Measurements from ENCODE around the gene HDAC11. TPM values are rescaled to one million over a fixed set of nuclear protein-coding genes. Genes with fewer than 3 reads are reported as not detected.

Gene HDAC11
- total RNA-seq, 1 donor from 2014 or later, result 18.2 TPM

- H3K4me1 ChIP-seq, result peaks cover 10% of the 10 kb centered on the region
- H3K36me3 ChIP-seq, result peaks cover 13% of the 10 kb centered on the region
- no peak overlapping the region for H3K27ac ChIP-seq
- peak; percentile 42 for TF ChIP-seq CTCF (IDR thresholded peaks at IDR 0.05)
- DNase-seq (peak; percentile 48), ATAC-seq (peak in 1 of 2 donors; percentile 19)
- H3K9me3 ChIP-seq, result no peaks in the 10 kb centered on the region
- intact Hi-C loops (cut with DNase I), result loop anchor here (5.0 kb wide), 1 partner anchor 153 kb away; no protein-coding TSS in a partner anchor
- H3K4me3 ChIP-seq, result no peak overlapping the region
- no peaks in the 10 kb centered on the region for H3K27me3 ChIP-seq (ENCODE audit: low read depth)
Observed at GRCh38 chr3:13494463-13495350, 14.6 kb downstream of the HDAC11 start.

- Histone ChIP-seq H3K4me1 (peaks cover 10% of the 10 kb centered on the region), H3K27ac (no peak overlapping the region), H3K4me3 (no peak overlapping the region), H3K36me3 (peaks cover 13% of the 10 kb centered on the region), H3K27me3 (ENCODE audit: low read depth) (no peaks in the 10 kb centered on the region), H3K9me3 (no peaks in the 10 kb centered on the region)
- TF ChIP-seq CTCF (IDR thresholded peaks at IDR 0.05), result no peak
- DNase-seq (peak; percentile 25), ATAC-seq (no peak)
- intact Hi-C loops (cut with DNase I), result loop anchor here (5.0 kb wide), 1 partner anchor 152 kb away; no protein-coding TSS in a partner anchor
Observed at GRCh38 chr3:13495351-13495813, 15.3 kb downstream of the HDAC11 start.

- Histone ChIP-seq H3K27me3 (ENCODE audit: low read depth) (no peaks in the 10 kb centered on the region), H3K27ac (no peak overlapping the region), H3K4me1 (peaks cover 10% of the 10 kb centered on the region), H3K4me3 (no peak overlapping the region), H3K36me3 (peaks cover 13% of the 10 kb centered on the region), H3K9me3 (no peaks in the 10 kb centered on the region)
- DNase-seq, result peak; percentile 77
- intact Hi-C loops (cut with DNase I), result loop anchor here (5.0 kb wide), 1 partner anchor 151 kb away; no protein-coding TSS in a partner anchor
- ATAC-seq, result peak; percentile 91 to 94
- peak; percentile 91 for TF ChIP-seq CTCF (IDR thresholded peaks at IDR 0.05)
Observed at GRCh38 chr3:13495921-13496723, 16.0 kb downstream of the HDAC11 start.

- no peak for DNase-seq
- intact Hi-C loops (cut with DNase I), result loop anchor here (5.0 kb wide), 1 partner anchor 150 kb away; no protein-coding TSS in a partner anchor
- H3K4me3 ChIP-seq, result no peak overlapping the region
- ATAC-seq, result no peak
- H3K4me1 ChIP-seq, result peaks cover 10% of the 10 kb centered on the region
- no peak overlapping the region for H3K27ac ChIP-seq
- H3K9me3 ChIP-seq, result no peaks in the 10 kb centered on the region
- H3K27me3 ChIP-seq (ENCODE audit: low read depth), result no peaks in the 10 kb centered on the region
- peaks cover 13% of the 10 kb centered on the region for H3K36me3 ChIP-seq
- no peak for TF ChIP-seq CTCF (IDR thresholded peaks at IDR 0.05)
Observed at GRCh38 chr3:13496879-13497278, 16.8 kb downstream of the HDAC11 start.

- DNase-seq, result no peak
Observed at GRCh38 chr3:13497386-13497785, 17.3 kb downstream of the HDAC11 start.

More at GRCh38 chr3:13497386-13497785, 17.3 kb downstream of the HDAC11 start:
- no peak overlapping the region for H3K27ac ChIP-seq
- H3K9me3 ChIP-seq, result no peaks in the 10 kb centered on the region
- H3K36me3 ChIP-seq, result peaks cover 13% of the 10 kb centered on the region
- H3K4me3 ChIP-seq, result no peak overlapping the region
- intact Hi-C loops (cut with DNase I), result loop anchor here (5.0 kb wide), 1 partner anchor 150 kb away; no protein-coding TSS in a partner anchor
- no peaks in the 10 kb centered on the region for H3K27me3 ChIP-seq (ENCODE audit: low read depth)
- TF ChIP-seq CTCF (IDR thresholded peaks at IDR 0.05), result no peak
- no peak for ATAC-seq
- peaks cover 10% of the 10 kb centered on the region for H3K4me1 ChIP-seq
